Hepatocyte (in vitro differentiated cells): ENCODE results near the gene POGLUT3. TPM values are rescaled to one million over a fixed set of nuclear protein-coding genes. Genes with fewer than 3 reads are reported as not detected.
A peak's percentile ranks its signal among the peaks of the same experiment; 100 is the strongest.

Experiments used
- DNase-seq: peaks from one replicate; pipeline ENCODE4 v3.0.0-alpha.2; 2016; ENCODE audit warnings: low spot score
- H2AFZ ChIP-seq: fragments of 200-600 bp; sonication (generic); 2 replicates; pipeline ENCODE4 v1.6.0; 2016; ENCODE audit warnings: antibody characterized with exemption, mild to moderate bottlenecking
- H3K27ac ChIP-seq: fragments of 200-600 bp; sonication (generic); 2 replicates; pipeline ENCODE4 v1.5.1; 2016; ENCODE audit warnings: mild to moderate bottlenecking
- H3K27me3 ChIP-seq: fragments of 200-600 bp; sonication (generic); 2 replicates; pipeline ENCODE4 v1.6.1; 2016
- H3K36me3 ChIP-seq: fragments of 200-600 bp; sonication (generic); replicated peaks from 2 replicates; pipeline ENCODE4 v1.5.1; 2016; ENCODE audit warnings: low read depth; ENCODE audit not compliant: insufficient read depth
- H3K4me1 ChIP-seq: fragments of 200-600 bp; sonication (generic); 2 replicates; pipeline ENCODE4 v1.5.1; 2016; ENCODE audit warnings: mild to moderate bottlenecking, moderate library complexity; ENCODE audit not compliant: insufficient read depth
- H3K4me2 ChIP-seq: fragments of 200-600 bp; sonication (generic); 2 replicates; pipeline ENCODE4 v1.6.0; 2016
- H3K4me3 ChIP-seq: fragments of 200-600 bp; sonication (generic); 2 replicates; pipeline ENCODE4 v1.5.1; 2016; ENCODE audit warnings: mild to moderate bottlenecking
- H3K79me2 ChIP-seq: fragments of 200-600 bp; sonication (generic); 2 replicates; pipeline ENCODE4 v1.6.0; 2017; ENCODE audit warnings: mild to moderate bottlenecking
- H3K9me2 ChIP-seq: fragments of 200-600 bp; sonication (generic); replicated peaks from 2 replicates; pipeline ENCODE4 v1.6.0; 2017; ENCODE audit warnings: mild to moderate bottlenecking; ENCODE audit not compliant: insufficient read depth
- H3K9me3 ChIP-seq: fragments of 200-600 bp; sonication (generic); 2 replicates; pipeline ENCODE4 v1.5.1; 2016; ENCODE audit warnings: low read depth, mild to moderate bottlenecking
- H4K20me1 ChIP-seq: fragments of 200-600 bp; sonication (generic); 2 replicates; pipeline ENCODE4 v1.6.0; 2016; ENCODE audit warnings: mild to moderate bottlenecking; ENCODE audit not compliant: insufficient read depth, poor library complexity, severe bottlenecking
- EZH2 ChIP-seq: fragments of 200-600 bp; sonication (generic); IDR thresholded peaks from 2 replicates; pipeline ENCODE4 v1.6.1; 2016; ENCODE audit warnings: antibody characterized with exemption, mild to moderate bottlenecking, borderline replicate concordance
- EZH2phosphoT487 ChIP-seq: fragments of 200-600 bp; sonication (generic); IDR thresholded peaks from one replicate; pipeline ENCODE4 v1.6.1; 2018; ENCODE audit warnings: antibody characterized with exemption, mild to moderate bottlenecking, low read depth, moderate library complexity; ENCODE audit not compliant: unreplicated experiment, severe bottlenecking
- WGBS: methylation state at CpG from one replicate; pipeline ENCODE4 v1.1.6; 2016; ENCODE audit warnings: low lambda C conversion rate; ENCODE audit errors: missing lambda C conversion rate; 5-methylcytosine and 5-hydroxymethylcytosine counted together
- polyA plus RNA-seq: library from polyadenylated mRNA; unstranded; fragments of >200 nt; fragmentation: Nextera tagmentation; extraction: Ambion mirVana; gene quantifications from 2 replicates; pipeline ENCODE4 v1.2.1, GENCODE V29; 2016
- total RNA-seq: library from RNA; depleted of rRNA; stranded (reverse); fragments of >200 nt; gene quantifications from 2 replicates; pipeline ENCODE4 v1.2.3, GENCODE V29; 2014
- TF ChIP-seq, protein P1 (sequence below): fragments of 200-600 bp; sonication (generic); IDR thresholded peaks from 2 replicates; pipeline ENCODE4 v1.5.1; 2016; ENCODE audit warnings: antibody characterized with exemption, mild to moderate bottlenecking; ENCODE audit not compliant: poor library complexity

POGLUT3 gene
- total and polyA plus RNA-seq, 2 experiments from 2014 or later: 20.4 to 30.6 TPM

DNA sequence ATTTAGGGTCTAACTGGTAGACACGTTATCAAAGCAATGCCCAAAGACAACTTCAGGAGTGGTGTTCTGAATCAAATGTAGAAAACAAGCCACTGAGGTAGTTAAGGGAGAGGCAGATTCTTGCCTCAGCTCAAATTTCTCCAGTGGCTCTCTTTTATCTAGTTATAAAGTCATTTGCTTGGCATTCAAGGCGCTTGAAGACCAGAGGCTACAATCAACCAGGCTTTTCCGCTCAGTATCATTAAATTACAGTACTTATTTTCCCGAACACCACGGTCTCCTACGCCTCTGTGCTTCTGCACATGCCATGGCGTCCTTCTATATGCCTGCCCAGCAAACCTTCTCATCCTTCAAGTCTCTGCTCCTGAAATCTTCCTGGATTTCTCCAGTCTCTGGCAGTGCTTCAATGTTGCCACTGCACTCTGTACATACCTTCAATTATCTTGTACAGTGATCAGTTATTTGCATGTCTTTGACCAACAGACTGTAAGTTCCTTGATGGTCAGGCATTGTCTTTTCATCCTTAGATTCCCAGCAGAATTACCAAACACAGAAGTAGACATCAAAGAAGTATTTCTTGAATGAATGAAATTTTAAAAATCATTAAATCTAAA is 1.4 kb downstream of the POGLUT3 start:
- Histone ChIP-seq H3K36me3 (no peaks in the 10 kb centered on the region), H3K79me2 (peaks cover 17% of the 10 kb centered on the region), H3K4me3 (peak overlapping the region; percentile 5), H3K27ac (peak overlapping the region; percentile 90), H2AFZ (peak overlapping the region; percentile 49), H4K20me1 (no peaks in the 10 kb centered on the region), H3K27me3 (no peaks in the 10 kb centered on the region), H3K9me3 (no peaks in the 10 kb centered on the region), H3K4me1 (peaks cover 14% of the 10 kb centered on the region), H3K4me2 (peak overlapping the region; percentile 77), H3K9me2 (no peaks in the 10 kb centered on the region)
- WGBS: 45% methylated on average over 7 of the region's 7 CpGs
- peak; percentile 17 for DNase-seq
- TF ChIP-seq EZH2 (no peak), EZH2phosphoT487 (no peak)
- TF ChIP-seq, protein P1, sequence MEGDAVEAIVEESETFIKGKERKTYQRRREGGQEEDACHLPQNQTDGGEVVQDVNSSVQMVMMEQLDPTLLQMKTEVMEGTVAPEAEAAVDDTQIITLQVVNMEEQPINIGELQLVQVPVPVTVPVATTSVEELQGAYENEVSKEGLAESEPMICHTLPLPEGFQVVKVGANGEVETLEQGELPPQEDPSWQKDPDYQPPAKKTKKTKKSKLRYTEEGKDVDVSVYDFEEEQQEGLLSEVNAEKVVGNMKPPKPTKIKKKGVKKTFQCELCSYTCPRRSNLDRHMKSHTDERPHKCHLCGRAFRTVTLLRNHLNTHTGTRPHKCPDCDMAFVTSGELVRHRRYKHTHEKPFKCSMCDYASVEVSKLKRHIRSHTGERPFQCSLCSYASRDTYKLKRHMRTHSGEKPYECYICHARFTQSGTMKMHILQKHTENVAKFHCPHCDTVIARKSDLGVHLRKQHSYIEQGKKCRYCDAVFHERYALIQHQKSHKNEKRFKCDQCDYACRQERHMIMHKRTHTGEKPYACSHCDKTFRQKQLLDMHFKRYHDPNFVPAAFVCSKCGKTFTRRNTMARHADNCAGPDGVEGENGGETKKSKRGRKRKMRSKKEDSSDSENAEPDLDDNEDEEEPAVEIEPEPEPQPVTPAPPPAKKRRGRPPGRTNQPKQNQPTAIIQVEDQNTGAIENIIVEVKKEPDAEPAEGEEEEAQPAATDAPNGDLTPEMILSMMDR: no peak

DNA sequence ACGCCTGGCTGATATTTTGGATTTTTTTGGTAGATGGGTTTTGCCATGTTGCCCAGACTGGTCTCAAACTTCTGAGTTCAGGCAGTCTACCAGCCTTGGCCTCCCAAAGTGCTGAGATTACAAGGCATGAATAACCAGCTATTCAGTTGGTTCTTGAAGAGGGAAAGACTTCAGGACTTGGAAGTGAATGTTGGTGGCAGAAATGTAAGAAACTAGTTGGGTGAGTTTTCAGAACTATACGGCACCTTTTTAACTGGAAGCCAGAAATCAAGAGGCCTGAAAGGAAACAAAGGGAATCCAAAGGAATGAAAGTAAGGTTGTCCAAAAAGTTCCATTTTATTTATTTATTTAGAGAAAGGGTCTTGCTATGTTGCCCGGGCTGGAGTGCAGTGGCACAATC is 2.9 kb downstream of the POGLUT3 start:
- TF ChIP-seq EZH2 (no peak), EZH2phosphoT487 (no peak)
- H4K20me1 ChIP-seq: no peaks in the 10 kb centered on the region
- peaks cover 17% of the 10 kb centered on the region for H3K79me2 ChIP-seq
- H3K4me2 ChIP-seq: no peak overlapping the region
- H3K9me2 ChIP-seq: no peaks in the 10 kb centered on the region
- no peak overlapping the region for H3K27ac ChIP-seq
- no peaks in the 10 kb centered on the region for H3K36me3 ChIP-seq
- DNase-seq: no peak
- WGBS: 96% methylated on average over 3 of the region's 3 CpGs
- H3K27me3 ChIP-seq: no peaks in the 10 kb centered on the region
- no peaks in the 10 kb centered on the region for H3K9me3 ChIP-seq
- peaks cover 4% of the 10 kb centered on the region for H3K4me1 ChIP-seq
- no peak overlapping the region for H3K4me3 ChIP-seq
- H2AFZ ChIP-seq: no peak overlapping the region

DNA sequence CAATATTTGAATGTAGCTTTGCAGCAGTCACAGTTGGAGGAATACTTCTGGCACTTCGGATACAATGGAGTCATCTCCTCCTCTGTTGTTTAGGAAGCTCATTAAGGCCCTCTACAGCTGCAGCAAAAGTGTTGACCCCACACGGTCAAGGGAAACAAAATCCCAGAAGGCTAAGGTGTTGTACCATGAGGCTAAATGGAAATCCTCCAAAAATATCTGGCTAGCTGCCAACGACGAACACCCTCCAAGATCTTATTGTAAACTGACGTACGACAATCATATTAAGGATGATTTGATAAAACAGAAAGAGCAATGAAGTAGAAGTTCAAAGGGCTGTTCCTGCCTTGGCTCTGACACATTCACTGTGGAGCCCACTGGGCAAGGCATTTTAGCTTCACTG is 4.0 kb downstream of the POGLUT3 start:
- Histone ChIP-seq H3K9me2 (no peaks in the 10 kb centered on the region), H3K27ac (no peak overlapping the region), H3K4me3 (no peak overlapping the region), H2AFZ (no peak overlapping the region), H3K27me3 (no peaks in the 10 kb centered on the region), H3K9me3 (no peaks in the 10 kb centered on the region), H3K79me2 (peaks cover 17% of the 10 kb centered on the region), H3K4me2 (no peak overlapping the region), H3K36me3 (no peaks in the 10 kb centered on the region), H3K4me1 (peaks cover 4% of the 10 kb centered on the region), H4K20me1 (no peaks in the 10 kb centered on the region)
- no peak for DNase-seq
- TF ChIP-seq EZH2phosphoT487 (no peak), EZH2 (no peak)
- TF ChIP-seq, protein P1: no peak
- 88% methylated on average over 6 of the region's 6 CpGs for WGBS

DNA sequence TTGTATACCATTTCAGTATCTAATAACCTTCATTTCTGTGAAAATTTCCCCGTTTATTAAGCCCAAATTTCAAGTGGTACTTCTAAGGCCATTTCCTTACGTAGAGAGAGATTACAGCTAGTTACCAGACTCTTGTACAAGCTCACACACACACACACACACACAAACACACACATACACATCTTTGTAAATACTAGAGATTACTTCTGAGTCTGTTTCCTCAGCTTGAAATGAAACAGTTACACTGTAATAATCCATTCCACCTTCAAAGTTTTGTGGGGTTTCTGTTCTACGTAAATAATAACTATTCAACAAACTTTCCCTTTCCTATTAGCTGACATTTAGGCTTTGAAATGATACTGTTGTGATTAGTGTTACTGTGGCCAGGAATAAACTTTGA is 6.2 kb downstream of the POGLUT3 start:
- H3K27ac ChIP-seq: peak overlapping the region; percentile 8
- no peaks in the 10 kb centered on the region for H4K20me1 ChIP-seq
- peaks cover 4% of the 10 kb centered on the region for H3K4me1 ChIP-seq
- DNase-seq: no peak
- H3K9me3 ChIP-seq: no peaks in the 10 kb centered on the region
- WGBS: 65% methylated on average over 3 of the region's 3 CpGs
- H3K4me2 ChIP-seq: peak overlapping the region; percentile 15
- no peak overlapping the region for H2AFZ ChIP-seq
- no peaks in the 10 kb centered on the region for H3K9me2 ChIP-seq
- peaks cover 17% of the 10 kb centered on the region for H3K79me2 ChIP-seq
- no peak for TF ChIP-seq EZH2phosphoT487
- TF ChIP-seq EZH2: no peak
- TF ChIP-seq, protein P1: no peak
- H3K36me3 ChIP-seq: no peaks in the 10 kb centered on the region
- no peaks in the 10 kb centered on the region for H3K27me3 ChIP-seq
- H3K4me3 ChIP-seq: no peak overlapping the region
